Prostate gland (tissue), 2 donors: ENCODE data around the gene ACKR3.

Experiments used
- POLR2A ChIP-seq: fragments of 450-650 bp; IDR thresholded peaks from one replicate; pipeline ENCODE4 v1.6.1; 2016; ENCODE audit warnings: antibody characterized with exemption, mild to moderate bottlenecking
- POLR2AphosphoS5 ChIP-seq: sonication (generic); formaldehyde crosslinking; IDR thresholded peaks from one replicate; pipeline ENCODE4 v1.6.1; 2017; ENCODE audit warnings: antibody characterized with exemption
- TF ChIP-seq, protein P1 (sequence below), 4 experiments: fragments of 200-600 bp in 2 of 4; fragments of 450-650 bp in 2 of 4; sonication (generic) in 2 of 4; IDR thresholded peaks; 1 replicate in 3 of 4; 2 replicates in 1 of 4; pipeline ENCODE4 v1.5.1; 2016 to 2019; ENCODE audit warnings: antibody characterized with exemption in 4 of 4, mild to moderate bottlenecking in 2 of 4, moderate library complexity in 2 of 4

DNA sequence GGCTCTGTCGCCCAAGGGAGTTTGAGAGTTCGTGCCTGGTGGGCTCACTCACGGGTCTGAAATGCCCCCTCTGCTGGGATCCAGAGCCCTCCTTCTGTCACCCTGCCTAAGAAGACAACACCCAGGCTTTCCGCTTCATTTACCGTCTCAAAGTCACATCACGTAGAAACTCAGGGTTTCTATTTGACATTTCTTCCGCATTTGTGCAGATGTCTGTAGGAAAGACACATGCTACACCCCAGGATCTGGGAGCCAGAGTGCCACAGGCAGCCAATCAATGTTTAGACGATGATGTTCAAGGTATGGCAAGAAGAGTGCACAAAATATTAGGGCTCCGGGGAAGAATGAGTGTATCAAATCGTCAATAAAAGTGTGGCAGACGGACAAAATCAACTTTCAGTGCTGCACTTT lies 24.4 kb upstream of the ACKR3 start:
- TF ChIP-seq POLR2AphosphoS5 (no peak), POLR2A (no peak)
- TF ChIP-seq, protein P1, sequence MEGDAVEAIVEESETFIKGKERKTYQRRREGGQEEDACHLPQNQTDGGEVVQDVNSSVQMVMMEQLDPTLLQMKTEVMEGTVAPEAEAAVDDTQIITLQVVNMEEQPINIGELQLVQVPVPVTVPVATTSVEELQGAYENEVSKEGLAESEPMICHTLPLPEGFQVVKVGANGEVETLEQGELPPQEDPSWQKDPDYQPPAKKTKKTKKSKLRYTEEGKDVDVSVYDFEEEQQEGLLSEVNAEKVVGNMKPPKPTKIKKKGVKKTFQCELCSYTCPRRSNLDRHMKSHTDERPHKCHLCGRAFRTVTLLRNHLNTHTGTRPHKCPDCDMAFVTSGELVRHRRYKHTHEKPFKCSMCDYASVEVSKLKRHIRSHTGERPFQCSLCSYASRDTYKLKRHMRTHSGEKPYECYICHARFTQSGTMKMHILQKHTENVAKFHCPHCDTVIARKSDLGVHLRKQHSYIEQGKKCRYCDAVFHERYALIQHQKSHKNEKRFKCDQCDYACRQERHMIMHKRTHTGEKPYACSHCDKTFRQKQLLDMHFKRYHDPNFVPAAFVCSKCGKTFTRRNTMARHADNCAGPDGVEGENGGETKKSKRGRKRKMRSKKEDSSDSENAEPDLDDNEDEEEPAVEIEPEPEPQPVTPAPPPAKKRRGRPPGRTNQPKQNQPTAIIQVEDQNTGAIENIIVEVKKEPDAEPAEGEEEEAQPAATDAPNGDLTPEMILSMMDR (IDR thresholded peaks at IDR 0.05), result no peak
